Fibroblast of the conjunctiva (primary cell): ENCODE data around the gene TTBK1.

Experiments used
- DNase-seq: peaks from one replicate; pipeline ENCODE4 v3.0.0-alpha.2; 2010; ENCODE audit warnings: low read depth

Gene TTBK1

DNA sequence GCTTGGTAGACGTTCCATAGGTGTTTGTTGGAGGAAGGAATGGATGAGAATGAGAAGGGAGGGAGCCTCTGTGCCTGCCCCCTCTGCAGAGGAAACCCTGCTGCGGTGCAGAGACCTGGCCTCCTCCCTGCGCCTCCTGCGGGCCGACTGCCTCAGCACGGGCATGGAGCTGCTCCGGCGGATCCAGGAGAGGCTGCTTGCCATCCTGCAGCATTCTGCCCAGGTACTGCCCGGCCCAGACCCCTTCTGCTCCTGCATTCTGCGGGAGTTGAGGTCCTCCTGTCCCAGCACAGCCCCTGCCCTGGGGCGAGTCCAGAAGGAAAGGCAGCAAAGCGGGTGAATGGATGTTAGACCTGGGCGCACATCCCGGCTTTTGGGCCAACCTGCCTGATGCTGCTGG lies 20.1 kb upstream of the TTBK1 start:
- DNase-seq: no peak

- no peak for DNase-seq
Measured at GRCh38 chr6:43226192-43226851, 17.0 kb upstream of the TTBK1 start.

- DNase-seq: peak; percentile 37
Measured at GRCh38 chr6:43228951-43229802, 14.1 kb upstream of the TTBK1 start, which contains the start of gene DNPH1. Gene DNPH1, minus strand, starts transcription at chr6:43229481. Its CDS starts 25 bp downstream, at chr6:43229456.

DNA sequence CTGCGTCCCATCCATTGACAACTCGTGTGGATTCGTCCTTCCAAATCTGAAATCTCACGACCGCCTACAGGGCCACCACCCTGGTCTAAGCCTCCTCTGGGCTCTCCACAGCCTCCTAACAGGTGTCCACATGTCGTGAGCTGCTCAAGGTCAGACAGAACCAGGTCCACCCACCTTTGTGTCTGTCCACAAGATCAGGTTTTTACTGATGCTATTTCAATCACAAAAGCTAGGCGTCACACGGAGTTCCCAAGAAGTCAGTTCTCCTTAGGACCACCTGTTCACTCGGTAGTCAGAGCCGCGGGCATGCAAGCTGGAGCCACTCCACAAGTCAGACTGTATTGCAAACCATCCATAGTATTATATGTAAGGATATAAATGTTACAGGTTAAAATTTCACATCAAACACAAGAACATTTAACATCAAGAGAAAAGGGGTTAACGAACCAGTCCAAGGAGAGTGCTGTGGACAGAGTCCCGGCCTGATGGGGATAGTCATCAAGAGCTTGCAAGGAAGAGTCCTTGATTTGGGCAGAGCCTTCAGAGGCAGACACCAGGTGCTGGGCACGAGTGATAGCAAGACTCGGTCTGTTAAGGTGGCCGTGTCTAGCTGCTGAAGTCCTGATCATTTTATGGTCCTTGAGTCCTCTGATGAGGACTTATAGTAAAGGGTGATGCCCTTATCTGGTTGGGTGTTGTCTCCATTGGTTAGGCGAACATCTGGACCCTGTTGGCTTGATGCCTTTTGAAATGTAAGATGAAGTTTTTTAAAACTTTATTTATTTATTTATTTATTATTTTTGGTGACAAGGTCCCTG lies 13.3 kb upstream of the TTBK1 start:
- DNase-seq: no peak

GRCh38 chr6:43231053-43231452 lies 12.2 kb upstream of the TTBK1 start:
- no peak for DNase-seq

- DNase-seq: no peak
Measured at GRCh38 chr6:43231735-43232450, 11.4 kb upstream of the TTBK1 start.

DNA sequence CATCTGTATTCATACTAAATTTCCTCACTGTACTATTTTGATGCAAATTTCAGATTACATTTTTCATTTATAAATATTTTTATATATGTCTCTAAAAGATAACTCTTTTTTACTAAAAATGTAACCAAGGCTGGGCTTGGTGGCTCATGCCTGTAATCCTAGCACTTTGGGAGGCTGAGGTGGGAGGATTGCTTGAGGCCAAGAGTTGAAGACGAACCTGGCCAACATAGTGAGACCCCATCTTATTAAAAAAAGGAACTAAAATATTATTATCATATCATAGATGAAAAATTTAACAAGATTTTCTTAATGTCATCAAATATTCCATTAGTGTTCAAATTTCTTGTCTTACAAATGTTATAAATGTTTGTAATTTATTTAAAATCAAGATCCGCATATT lies 7.4 kb upstream of the TTBK1 start:
- no peak for DNase-seq

GRCh38 chr6:43239054-43239453 lies 4.2 kb upstream of the TTBK1 start:
- DNase-seq: no peak

DNA sequence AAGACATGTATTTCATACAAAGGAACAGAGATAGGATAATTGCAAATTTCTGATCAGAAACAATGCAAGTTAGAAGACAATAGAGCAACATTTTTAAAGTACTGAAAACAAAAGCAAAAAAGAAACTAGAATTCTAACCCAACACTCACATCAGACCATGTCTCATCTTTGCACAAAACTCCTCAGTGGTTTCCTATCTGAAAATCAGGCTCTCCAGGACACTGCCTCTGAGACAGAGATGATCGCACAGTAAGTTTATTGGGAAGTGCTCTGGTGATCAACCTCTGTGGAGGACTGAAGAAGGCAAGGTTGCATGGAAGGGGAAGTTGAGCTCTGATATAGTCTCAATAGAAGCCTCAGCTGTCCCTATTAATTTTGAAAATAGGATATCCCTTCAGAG lies 2.3 kb upstream of the TTBK1 start:
- no peak for DNase-seq

DNA sequence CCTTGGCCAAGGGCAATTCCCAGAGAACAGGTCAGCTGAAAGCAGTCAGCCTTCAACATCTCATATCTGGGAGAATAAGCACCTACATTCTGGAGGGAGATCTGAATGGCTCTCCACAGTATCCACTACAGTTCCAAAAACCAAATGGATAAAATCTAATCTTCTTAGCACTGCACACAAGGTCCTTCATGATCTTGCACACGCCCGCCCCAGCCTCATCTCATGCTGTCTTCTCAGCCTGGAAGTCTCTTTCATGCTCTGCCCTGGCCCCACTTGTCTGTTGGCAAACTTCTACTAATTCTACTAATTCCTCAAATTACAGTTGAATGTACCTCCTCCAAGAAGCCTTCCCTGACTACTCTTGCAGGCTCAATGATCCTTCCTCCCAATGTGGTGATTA lies 1.8 kb upstream of the TTBK1 start:
- no peak for DNase-seq

GRCh38 chr6:43243664-43244321 lies 512 bp downstream of the TTBK1 start:
- DNase-seq: no peak

- no peak for DNase-seq
Measured at GRCh38 chr6:43246301-43247113, 3.2 kb downstream of the TTBK1 start.

DNA sequence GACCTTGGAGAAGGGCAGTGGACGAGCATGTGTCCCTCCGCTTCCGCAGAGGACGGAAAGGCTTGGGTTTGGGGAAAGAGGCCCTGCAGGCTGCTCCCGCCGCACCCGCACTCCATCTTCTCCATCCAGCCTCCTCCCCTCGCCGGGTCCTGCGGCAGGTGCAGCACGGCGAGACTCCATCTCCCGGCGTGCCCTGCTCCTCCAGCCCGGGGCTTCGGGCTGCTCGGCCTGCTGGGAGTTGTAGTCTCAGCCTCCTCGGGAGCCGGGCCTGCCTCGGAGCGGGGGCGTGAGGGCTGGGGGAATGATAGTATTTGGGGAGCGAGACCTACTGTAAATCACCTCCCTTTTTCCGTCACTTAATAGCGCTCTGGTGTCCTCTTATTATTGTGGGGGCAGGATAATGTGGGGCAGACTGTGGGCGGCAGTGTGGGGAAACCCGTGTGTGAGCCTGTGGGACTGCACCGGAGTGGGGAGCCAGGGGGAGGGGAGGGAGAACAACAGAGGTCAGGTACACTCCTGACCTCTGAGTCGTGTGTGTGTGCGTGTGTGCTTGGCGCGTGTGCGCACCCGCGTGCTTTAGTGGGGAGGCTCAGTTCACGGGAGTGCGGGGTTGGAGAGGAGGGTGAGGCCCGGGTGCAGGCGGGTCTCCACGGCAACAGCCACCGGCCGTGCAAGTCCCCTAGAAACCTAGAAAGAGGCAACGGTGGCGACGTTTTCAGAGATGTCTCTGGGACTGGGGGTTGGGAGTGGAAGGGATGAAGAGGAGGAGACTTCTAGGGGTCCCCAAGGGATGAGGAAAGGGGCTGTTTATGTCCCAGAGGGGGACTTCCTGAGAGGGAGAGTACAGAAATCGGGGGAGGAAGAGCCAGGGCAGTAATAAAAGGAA lies 4.1 kb downstream of the TTBK1 start:
- DNase-seq: no peak

DNA sequence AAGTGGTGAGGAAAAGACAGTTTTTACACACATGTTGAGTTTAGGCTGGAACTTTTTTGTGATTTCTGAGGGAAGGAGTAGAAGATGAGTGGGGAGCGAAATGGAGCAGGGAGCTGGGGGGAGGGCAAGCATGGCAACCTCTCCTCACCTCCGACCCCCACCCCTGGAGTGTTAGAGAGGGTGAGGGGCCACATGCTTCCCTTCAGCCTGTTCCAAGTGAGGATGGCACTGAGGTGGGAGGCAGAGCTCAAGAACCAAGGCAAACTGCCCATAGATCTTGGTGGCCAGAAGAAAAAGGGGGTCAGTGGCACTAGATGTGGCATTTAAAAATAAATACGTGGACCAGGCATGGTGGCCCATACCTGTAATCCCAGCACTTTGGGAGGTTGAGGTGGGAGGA lies 4.8 kb downstream of the TTBK1 start:
- DNase-seq: no peak

DNA sequence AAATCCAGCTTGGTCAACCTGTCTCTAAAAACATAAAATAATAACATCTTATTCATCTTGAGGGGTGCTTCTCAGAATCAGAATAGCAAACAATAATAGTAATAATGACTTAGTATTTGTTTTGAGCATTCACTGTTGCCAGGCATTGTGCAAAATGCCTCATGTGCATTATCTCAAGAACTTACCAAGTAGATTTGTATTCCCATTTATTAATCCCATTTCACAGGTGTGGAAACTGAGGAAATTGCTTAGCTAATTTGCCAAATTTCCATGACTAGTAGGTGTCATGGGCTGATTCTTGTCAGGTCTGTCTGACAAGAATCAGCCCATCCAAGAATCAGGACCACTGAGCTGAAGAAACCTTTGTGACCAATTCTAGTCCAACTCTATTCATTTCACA lies 5.5 kb downstream of the TTBK1 start:
- DNase-seq: no peak

DNA sequence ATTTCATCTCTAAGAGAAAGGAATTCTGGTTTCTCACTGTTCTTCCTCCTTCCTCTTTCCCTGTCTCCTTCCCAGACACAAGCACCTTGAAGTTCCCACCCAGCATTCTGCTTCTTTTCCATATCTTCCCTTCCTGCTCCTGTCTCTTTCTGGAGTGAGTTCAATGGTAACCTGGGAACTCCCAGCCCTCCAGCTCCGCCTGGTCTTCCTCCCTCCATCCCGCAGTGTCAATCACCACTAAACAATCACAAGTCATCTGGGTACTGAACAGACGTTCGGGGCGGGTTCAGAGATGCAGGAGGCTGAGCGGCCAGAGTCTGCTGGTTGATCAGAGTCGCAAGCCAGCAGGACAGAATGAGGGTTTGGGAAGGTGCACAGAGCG lies 7.7 kb downstream of the TTBK1 start:
- no peak for DNase-seq

- DNase-seq: no peak
Measured at GRCh38 chr6:43253401-43253800, 10.1 kb downstream of the TTBK1 start.

GRCh38 chr6:43254138-43254817 lies 11.0 kb downstream of the TTBK1 start:
- no peak for DNase-seq

DNA sequence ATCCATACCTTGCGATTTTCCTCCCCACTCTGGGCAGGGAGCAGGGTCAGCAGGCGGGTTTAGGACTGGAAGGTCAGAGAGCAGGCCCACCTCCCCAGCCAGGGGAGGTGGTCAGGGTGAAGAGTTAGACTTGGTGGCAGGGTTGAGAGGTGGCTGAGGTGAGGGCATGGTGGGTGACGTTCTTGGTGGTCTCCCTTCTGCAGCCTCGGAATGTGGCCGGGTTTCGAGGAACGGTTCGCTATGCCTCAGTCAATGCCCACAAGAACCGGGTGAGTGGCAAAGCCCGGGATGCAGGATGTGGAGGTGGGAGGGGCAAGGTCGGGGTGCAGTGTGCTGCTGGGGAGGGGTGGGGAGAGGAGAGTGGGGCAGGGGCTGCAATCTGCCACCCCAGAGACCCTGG lies 11.6 kb downstream of the TTBK1 start:
- no peak for DNase-seq
